Activated CD4-positive, alpha-beta T cell treated with anti-CD3 and anti-CD28 coated beads, Interleukin-2, amount 50 U/mL, for 16 hours (primary cell): ENCODE results near the gene GSG1L.
"Not testable (repeated sequence)": the region's sequence is repeated elsewhere in the genome, so short reads cannot be mapped to it uniquely, and the experiment has no call there.

Experiments
- DNase-seq: peaks from one replicate; pipeline ENCODE4 v3.0.0-alpha.2; 2020

The GSG1L gene

GRCh38 chr16:27880287-27880686, 183.2 kb downstream of the GSG1L start:
- DNase-seq: no peak

- DNase-seq: no peak
These were observed 183.8 kb downstream of the GSG1L start for GRCh38 chr16:27879601-27880247.

GRCh38 chr16:27872627-27873026, 190.9 kb downstream of the GSG1L start:
- DNase-seq: not testable (repeated sequence)

GRCh38 chr16:27870116-27870798, 193.3 kb downstream of the GSG1L start:
- DNase-seq: no peak

GRCh38 chr16:27869411-27869810, 194.1 kb downstream of the GSG1L start:
- DNase-seq: no peak

- DNase-seq: no peak
These were observed 195.3 kb downstream of the GSG1L start for GRCh38 chr16:27868180-27868579.

GRCh38 chr16:27867122-27868110, 196.1 kb downstream of the GSG1L start:
- peak; percentile 84 for DNase-seq

GRCh38 chr16:27863377-27863776, 200.1 kb downstream of the GSG1L start:
- DNase-seq: no peak

GRCh38 chr16:27862953-27863352, 200.6 kb downstream of the GSG1L start:
- DNase-seq: no peak

- DNase-seq: no peak
These were observed 203.4 kb downstream of the GSG1L start for GRCh38 chr16:27860091-27860490.

GRCh38 chr16:27859020-27859419, 204.5 kb downstream of the GSG1L start:
- DNase-seq: no peak

- no peak for DNase-seq
These were observed 209.9 kb downstream of the GSG1L start for GRCh38 chr16:27853651-27854050.

- DNase-seq: no peak
These were observed 210.4 kb downstream of the GSG1L start for GRCh38 chr16:27853101-27853500.

- no peak for DNase-seq
These were observed 210.8 kb downstream of the GSG1L start for GRCh38 chr16:27852681-27853080.

- no peak for DNase-seq
These were observed 211.4 kb downstream of the GSG1L start for GRCh38 chr16:27852116-27852515.

- no peak for DNase-seq
These were observed 211.9 kb downstream of the GSG1L start for GRCh38 chr16:27851586-27851985.

GRCh38 chr16:27849621-27850020, 213.9 kb downstream of the GSG1L start:
- DNase-seq: no peak

- DNase-seq: no peak
These were observed 216.4 kb downstream of the GSG1L start for GRCh38 chr16:27847030-27847550.

- no peak for DNase-seq
These were observed 218.7 kb downstream of the GSG1L start for GRCh38 chr16:27844826-27845225.

- no peak for DNase-seq
These were observed 219.7 kb downstream of the GSG1L start for GRCh38 chr16:27843800-27844199.

- DNase-seq: no peak
These were observed 221.6 kb downstream of the GSG1L start for GRCh38 chr16:27841911-27842310.

GRCh38 chr16:27841061-27841801, 222.3 kb downstream of the GSG1L start:
- DNase-seq: no peak
